Rectal smooth muscle tissue (tissue), 1 donor: Measurements from ENCODE around the gene FLRT3.
A peak's percentile ranks its signal among the peaks of the same experiment; 100 is the strongest.

Experiments
- H3K27ac ChIP-seq: one replicate; pipeline ENCODE4 v1.7.0; 2013; ENCODE audit warnings: low read depth, low read length, inconsistent platforms
- H3K27me3 ChIP-seq: one replicate; pipeline ENCODE4 v1.7.0; 2013; ENCODE audit warnings: low read length; ENCODE audit not compliant: control insufficient read depth, insufficient read depth
- H3K36me3 ChIP-seq: one replicate; pipeline ENCODE4 v1.7.0; 2013; ENCODE audit warnings: low read length; ENCODE audit not compliant: control insufficient read depth, insufficient read depth
- H3K4me1 ChIP-seq: one replicate; pipeline ENCODE4 v1.7.0; 2013; ENCODE audit warnings: low read length; ENCODE audit not compliant: control insufficient read depth, insufficient read depth
- H3K4me3 ChIP-seq: one replicate; pipeline ENCODE4 v1.7.0; 2013; ENCODE audit warnings: low read length
- H3K9ac ChIP-seq: one replicate; pipeline ENCODE4 v1.7.0; 2013; ENCODE audit warnings: low read length

The FLRT3 gene

DNA sequence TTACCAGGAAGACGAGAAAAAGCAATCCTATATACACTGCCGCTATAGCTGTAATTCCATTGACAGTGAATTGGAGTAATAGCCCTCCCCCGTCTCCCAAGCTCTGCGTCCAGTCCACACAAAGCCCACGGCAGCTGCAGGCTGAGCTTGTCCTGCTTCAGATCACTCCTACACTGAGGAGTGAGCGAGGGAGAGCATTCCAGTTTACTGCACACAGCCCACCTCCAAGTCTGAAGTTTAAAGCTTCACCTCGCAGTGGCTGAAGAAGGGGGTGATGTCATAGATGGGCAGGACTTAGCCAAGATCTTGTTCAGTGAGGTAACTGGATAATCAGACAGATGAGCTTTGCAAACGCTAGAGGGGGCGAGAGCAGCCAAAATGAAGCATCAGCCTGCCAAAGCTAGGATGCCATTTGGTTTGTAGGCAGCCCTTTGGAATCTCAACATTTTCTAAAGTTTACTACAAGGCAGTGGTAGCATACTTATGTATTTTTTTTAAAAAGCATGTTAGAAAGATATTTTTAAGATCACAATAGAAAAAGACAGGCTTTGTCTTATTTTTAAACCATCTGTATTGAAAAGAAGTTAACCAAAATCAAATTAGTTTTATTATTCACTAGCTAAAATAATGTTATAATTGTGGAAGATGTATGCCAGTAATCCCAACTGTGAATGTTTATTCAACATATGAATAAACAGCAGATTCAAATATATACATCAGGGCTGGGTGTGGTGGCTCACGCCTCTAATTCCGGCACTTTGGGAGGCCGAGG lies at the start of gene FLRT3:
TSS of gene FLRT3 (minus strand) at position 213 of the 772 bp plus-strand sequence. CDS start 10,106 bp downstream, outside the sequence.
- Histone ChIP-seq H3K4me3 (peak within 1 kb of the TSS; percentile 92), H3K36me3 (no peaks in the 10 kb centered on the region), H3K4me1 (peaks cover 2% of the 10 kb centered on the region), H3K27ac (peak within 1 kb of the TSS; percentile 71), H3K27me3 (no peaks in the 10 kb centered on the region), H3K9ac (peak within 1 kb of the TSS; percentile 50)

DNA sequence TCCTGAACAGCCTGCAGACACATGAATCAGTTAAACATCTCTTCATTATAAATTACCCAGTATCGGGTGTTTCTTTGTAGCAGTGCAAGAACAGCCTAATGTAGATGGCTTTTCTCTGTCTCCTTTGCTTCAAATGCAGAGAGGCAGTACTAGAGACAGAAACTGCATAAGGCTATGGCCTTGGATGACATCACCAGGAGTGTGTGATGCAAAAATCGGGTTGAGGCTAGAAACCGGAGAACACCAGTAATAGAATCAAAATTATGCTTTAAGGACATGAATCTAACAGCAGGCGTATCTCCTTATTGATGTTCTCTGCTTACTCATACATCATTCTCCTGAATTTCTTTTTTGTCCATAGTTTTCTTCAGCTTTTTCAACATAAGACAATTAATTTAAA lies 49.3 kb upstream of the FLRT3 start:
- Histone ChIP-seq H3K36me3 (no peaks in the 10 kb centered on the region), H3K27me3 (no peaks in the 10 kb centered on the region), H3K4me1 (no peaks in the 10 kb centered on the region), H3K9ac (no peak overlapping the region), H3K4me3 (no peak overlapping the region), H3K27ac (no peak overlapping the region)

DNA sequence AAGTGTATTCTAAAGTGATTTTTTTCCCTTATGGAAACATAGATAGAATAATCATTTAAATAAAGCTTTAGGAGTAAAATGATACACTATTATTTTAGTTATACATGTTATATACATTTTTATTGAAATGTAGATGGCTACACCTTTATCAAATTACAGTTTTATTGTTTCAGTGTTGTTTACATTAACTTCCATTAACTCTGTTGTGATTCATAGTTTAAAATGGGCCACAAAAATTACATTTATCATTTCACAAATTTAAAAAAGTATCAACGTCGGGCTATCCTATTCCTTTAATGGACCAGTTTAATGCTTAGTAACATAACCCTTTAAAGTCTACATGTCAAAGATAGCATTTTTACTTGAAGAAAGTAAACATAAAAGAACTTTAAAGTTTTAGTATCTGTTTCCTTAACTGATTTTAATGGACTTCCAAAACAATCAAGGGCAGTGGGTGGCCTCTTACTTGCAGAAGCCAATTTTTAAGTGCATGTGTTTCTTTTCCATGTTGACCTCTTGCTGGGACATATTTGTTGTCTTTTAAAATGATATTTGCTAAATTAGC lies 47.8 kb upstream of the FLRT3 start:
- no peaks in the 10 kb centered on the region for H3K4me1 ChIP-seq
- no peak overlapping the region for H3K4me3 ChIP-seq
- H3K27me3 ChIP-seq: no peaks in the 10 kb centered on the region
- H3K27ac ChIP-seq: no peak overlapping the region
- H3K36me3 ChIP-seq: no peaks in the 10 kb centered on the region
- no peak overlapping the region for H3K9ac ChIP-seq

DNA sequence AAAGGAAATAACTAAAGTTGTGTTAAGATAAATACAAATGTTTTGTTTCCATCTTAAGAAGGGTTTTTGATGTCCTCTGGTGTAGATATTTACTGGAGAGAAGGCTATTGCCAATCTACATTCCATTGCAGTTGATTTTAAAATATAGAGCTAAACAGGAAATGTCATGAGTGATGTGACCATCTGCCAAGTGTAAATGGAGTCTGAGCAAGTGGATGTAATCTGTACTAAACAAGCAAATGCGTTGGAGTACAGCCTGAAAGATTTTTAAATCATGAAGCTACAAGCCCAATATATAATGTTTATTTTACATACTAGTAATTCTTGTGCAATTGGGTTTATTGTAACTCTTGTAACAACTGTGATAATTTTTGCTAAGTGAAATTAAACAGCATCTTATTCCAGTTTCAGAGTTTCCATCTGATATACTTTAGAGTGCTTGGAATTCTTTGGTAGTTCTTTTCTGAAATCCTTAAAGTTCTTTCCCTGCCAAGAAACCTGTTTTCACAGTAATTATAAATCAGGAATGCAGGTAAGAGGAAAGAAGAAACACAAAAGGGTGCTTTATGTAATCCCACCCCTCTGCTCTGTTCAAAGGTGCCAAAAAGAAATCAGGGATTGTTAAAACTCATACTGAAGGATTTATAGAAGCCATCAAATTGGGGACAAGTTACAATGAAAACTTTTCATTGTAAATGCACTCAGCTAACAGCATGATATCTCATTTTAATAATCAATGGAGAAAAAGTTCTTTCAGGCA lies 47.2 kb upstream of the FLRT3 start:
- Histone ChIP-seq H3K27ac (no peak overlapping the region), H3K4me3 (no peak overlapping the region), H3K9ac (no peak overlapping the region), H3K4me1 (no peaks in the 10 kb centered on the region), H3K36me3 (no peaks in the 10 kb centered on the region), H3K27me3 (no peaks in the 10 kb centered on the region)

DNA sequence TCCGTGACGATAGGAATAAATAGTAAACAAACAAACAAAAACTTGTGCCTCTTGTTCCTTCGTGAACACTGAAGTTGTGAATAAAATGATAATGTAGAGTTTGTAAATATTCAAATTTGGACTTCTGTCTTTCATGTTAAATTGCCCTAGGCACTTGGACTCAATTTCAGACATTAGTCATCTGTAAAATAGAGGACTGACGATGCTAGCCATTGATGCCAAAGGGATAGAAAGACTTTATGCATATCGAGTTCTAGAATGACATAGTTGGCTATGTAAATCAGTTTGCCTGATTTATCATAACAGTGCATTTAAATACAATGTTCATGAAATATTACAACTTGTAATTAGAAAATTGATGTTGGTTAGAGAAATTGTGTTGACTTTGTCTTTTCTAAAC lies 45.9 kb upstream of the FLRT3 start:
- Histone ChIP-seq H3K27ac (no peak overlapping the region), H3K4me1 (no peaks in the 10 kb centered on the region), H3K9ac (no peak overlapping the region), H3K36me3 (no peaks in the 10 kb centered on the region), H3K4me3 (no peak overlapping the region), H3K27me3 (no peaks in the 10 kb centered on the region)

DNA sequence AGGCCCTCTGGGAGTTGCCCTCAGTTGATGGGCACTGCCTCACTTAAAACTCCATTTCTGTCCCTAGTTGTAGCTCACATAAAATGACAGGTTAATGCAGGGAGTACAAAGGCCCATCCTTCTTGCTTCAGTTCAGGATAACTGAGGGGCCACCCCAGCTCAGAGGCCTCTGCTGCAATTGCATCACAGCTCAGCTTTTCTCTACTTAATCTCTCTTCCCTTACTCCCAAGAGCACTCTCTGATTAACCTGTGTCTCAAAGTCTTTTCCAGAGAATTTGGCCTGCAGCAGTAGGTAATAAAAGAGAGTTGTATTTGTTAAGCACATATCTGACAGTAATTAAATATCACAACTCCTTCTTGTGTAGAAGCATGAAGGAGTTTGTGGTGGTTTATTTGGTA lies 40.9 kb upstream of the FLRT3 start:
- H3K36me3 ChIP-seq: no peaks in the 10 kb centered on the region
- H3K27me3 ChIP-seq: no peaks in the 10 kb centered on the region
- no peak overlapping the region for H3K4me3 ChIP-seq
- no peaks in the 10 kb centered on the region for H3K4me1 ChIP-seq
- H3K9ac ChIP-seq: no peak overlapping the region
- H3K27ac ChIP-seq: no peak overlapping the region

DNA sequence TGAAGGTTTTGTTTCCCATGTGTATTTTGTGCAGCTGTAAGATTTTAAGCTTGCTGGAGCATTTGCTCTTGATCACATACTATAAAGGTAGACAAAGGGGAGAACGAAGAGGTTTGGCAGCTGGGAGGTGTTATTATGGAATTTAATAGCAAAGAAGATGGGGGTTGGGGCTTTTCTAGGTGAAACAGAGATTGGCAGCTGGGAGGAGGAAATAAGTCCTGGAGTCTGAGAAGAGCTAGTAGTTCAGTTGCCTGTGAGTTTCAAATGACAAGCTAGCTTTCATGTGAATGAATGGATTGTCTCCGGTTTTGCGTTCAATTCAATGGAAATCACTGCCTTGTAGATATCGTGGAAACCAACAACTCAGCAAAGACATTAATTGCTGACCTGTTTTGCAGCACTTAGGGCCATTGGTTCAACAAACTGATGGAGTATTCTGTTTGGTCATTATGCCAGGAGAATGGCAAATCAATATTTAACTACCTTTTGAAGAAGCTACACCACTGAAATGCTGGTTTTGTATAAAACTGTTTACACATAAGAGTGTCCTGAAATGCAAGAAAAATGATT lies 38.1 kb upstream of the FLRT3 start:
- Histone ChIP-seq H3K36me3 (no peaks in the 10 kb centered on the region), H3K9ac (no peak overlapping the region), H3K4me3 (no peak overlapping the region), H3K27me3 (no peaks in the 10 kb centered on the region), H3K27ac (no peak overlapping the region), H3K4me1 (no peaks in the 10 kb centered on the region)

DNA sequence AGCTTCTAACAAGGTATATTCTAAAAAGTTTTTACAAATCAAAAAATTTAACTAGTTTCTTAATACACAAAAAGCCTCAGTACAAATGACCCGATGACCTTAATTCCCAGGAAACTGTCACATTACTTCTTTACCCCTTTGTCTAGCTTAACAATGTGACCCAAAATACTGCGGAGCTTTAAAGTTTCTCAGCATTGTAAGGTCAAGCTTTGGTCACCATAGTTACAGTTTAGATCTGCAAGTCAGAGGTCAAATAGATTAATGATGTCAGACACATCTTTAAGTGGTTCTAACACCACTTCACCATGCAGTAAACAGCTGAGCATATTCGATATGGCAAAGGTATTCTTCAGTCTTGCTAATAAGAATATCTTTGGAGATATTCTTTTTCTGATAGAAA lies 36.8 kb upstream of the FLRT3 start:
- Histone ChIP-seq H3K4me3 (no peak overlapping the region), H3K4me1 (no peaks in the 10 kb centered on the region), H3K27ac (no peak overlapping the region), H3K9ac (no peak overlapping the region), H3K36me3 (no peaks in the 10 kb centered on the region), H3K27me3 (no peaks in the 10 kb centered on the region)

DNA sequence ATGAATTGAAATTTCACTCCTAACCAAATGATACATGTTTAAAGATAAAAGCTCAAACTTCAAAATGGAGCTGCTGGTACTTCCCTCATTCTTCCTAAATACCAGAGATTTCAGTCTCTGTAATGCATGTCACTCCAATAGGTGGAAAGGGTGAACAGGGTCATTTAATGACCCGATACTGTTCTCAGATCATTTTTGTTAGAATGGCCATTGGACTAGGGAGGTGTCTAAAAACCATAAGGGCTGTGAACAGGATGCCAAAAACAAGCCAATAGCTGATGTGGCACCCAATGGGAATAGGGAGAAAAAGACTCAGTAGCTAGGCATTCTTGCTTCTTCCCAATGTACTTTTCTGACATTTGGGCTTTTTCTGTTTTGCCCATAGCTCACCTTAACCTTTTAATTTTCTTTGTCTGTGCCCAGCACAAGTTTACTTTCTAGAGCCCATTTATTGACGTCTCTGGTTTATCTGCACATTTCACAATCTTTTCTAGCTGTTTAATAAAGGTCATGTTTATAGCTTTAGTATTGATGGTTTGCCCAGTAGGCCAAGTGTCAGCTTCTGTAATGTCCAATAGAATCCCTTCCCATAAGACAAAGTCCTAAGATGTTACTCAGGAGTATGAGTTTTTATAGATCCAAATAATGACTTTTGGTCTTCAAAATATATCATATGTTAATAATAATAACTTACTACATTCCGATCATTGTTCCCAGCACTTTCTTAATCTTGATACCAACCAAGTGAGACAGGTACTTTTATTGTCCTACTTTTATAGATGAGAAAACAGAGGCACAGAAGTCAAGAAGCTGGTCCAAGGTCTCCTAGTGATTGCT lies 24.3 kb upstream of the FLRT3 start:
- no peak overlapping the region for H3K4me3 ChIP-seq
- no peak overlapping the region for H3K27ac ChIP-seq
- H3K9ac ChIP-seq: no peak overlapping the region
- H3K4me1 ChIP-seq: no peaks in the 10 kb centered on the region
- no peaks in the 10 kb centered on the region for H3K36me3 ChIP-seq
- H3K27me3 ChIP-seq: no peaks in the 10 kb centered on the region

DNA sequence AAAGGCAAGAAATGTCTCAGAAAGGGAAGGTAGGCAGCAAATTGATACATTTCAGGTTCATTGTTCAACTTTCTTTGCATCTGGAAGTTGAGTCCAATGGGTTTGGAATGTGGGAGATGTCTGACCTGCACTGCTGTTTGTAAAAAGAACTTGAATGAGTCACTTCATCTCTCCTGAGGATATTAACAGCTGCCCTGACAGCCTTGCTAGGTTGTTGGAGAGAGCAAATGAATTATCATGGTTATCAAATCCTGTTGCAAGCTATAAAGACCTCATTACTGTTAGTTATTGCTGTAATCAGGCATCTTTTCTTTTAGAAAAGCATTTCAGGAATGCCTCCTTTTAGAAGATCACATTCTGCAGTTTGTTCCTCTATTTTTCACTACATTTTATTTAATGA lies 23.0 kb upstream of the FLRT3 start:
- H3K4me3 ChIP-seq: no peak overlapping the region
- no peaks in the 10 kb centered on the region for H3K27me3 ChIP-seq
- no peak overlapping the region for H3K27ac ChIP-seq
- no peaks in the 10 kb centered on the region for H3K4me1 ChIP-seq
- no peak overlapping the region for H3K9ac ChIP-seq
- no peaks in the 10 kb centered on the region for H3K36me3 ChIP-seq

DNA sequence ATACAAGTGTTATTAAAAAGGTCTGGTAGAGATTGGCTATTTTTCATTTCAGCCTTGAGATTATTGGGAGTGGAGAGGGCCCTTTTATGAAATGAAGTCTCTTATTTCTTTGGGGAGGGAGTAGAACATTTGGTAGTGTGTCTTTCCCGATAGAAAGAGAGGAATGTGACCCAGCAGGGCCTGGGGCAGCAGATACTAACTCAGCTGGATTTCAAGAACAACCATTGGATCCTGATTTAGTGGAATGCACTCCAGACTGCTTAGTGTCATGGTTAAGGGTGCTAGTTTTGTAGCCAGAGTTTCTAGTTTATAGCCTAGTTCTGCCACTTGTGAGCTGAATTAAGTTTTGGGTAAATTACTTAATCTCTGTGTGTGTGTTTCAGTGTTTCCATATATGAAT lies 18.4 kb upstream of the FLRT3 start:
- H3K36me3 ChIP-seq: no peaks in the 10 kb centered on the region
- H3K4me1 ChIP-seq: no peaks in the 10 kb centered on the region
- H3K27me3 ChIP-seq: no peaks in the 10 kb centered on the region
- no peak overlapping the region for H3K4me3 ChIP-seq
- no peak overlapping the region for H3K9ac ChIP-seq
- H3K27ac ChIP-seq: no peak overlapping the region

DNA sequence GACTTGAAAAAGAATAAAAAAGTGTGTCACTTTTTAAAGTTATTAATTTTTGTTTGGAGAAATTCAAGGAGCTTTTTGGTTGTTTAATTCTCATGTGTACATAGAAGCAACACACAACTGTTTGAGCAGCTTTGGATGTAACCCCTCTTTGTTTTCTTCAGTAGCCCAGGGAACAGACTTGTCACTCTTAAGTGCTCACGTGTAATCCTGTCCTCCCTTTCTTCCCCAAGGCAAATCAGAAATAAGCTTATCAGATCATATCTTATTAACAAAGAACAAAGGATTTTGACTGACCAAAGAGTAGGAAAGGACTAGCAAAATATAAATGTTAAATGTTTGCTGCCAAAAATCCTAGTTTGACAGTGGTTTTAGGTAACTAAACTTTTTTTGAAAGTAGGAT lies 7.3 kb upstream of the FLRT3 start:
- H3K27ac ChIP-seq: no peak overlapping the region
- no peak overlapping the region for H3K9ac ChIP-seq
- H3K27me3 ChIP-seq: no peaks in the 10 kb centered on the region
- no peaks in the 10 kb centered on the region for H3K36me3 ChIP-seq
- no peak overlapping the region for H3K4me3 ChIP-seq
- H3K4me1 ChIP-seq: no peaks in the 10 kb centered on the region
